Ovary (tissue), 3 donors: ENCODE measurements around the gene KIF5A.

Experiments
- EP300 ChIP-seq: sonication (generic); formaldehyde crosslinking; IDR thresholded peaks from one replicate; pipeline ENCODE4 v1.6.1; 2017; ENCODE audit warnings: antibody characterized with exemption
- POLR2A ChIP-seq: fragments of 450-650 bp; IDR thresholded peaks from one replicate; pipeline ENCODE4 v1.6.1; 2017; ENCODE audit warnings: antibody characterized with exemption, mild to moderate bottlenecking, moderate library complexity
- TF ChIP-seq, protein P1 (sequence below), 3 donors: fragments of 450-650 bp in 2 of 3; fragments of 200-600 bp in 1 of 3; IDR thresholded peaks; one replicate each; pipeline versions ENCODE4 v1.5.1 to v1.8.0; 2016 to 2022; ENCODE audit warnings: antibody characterized with exemption in 3 of 3, mild to moderate bottlenecking in 1 of 3
- donor health status: DM: no; HTN: no; CAD: no.

DNA sequence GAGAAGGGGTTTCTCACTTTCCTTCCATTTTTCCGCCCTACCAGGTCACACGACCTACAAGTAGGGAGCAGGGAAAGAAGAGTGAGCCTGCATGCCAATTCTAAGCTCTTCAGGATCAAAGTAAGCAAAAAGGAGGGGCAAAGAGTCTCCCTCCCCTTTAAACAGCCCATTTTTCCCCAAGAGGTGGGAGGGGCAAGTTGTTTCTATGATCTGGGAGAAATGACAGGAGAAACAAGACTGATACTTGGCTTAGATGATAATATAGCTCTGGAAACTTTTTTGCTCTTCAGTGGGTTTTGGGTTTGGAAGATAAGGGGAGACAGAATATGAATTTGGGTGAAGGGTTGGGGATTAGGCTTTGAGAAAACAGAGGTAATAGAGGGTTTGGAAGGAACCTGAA, 56.6 kb downstream of the KIF5A start:
- TF ChIP-seq, protein P1, sequence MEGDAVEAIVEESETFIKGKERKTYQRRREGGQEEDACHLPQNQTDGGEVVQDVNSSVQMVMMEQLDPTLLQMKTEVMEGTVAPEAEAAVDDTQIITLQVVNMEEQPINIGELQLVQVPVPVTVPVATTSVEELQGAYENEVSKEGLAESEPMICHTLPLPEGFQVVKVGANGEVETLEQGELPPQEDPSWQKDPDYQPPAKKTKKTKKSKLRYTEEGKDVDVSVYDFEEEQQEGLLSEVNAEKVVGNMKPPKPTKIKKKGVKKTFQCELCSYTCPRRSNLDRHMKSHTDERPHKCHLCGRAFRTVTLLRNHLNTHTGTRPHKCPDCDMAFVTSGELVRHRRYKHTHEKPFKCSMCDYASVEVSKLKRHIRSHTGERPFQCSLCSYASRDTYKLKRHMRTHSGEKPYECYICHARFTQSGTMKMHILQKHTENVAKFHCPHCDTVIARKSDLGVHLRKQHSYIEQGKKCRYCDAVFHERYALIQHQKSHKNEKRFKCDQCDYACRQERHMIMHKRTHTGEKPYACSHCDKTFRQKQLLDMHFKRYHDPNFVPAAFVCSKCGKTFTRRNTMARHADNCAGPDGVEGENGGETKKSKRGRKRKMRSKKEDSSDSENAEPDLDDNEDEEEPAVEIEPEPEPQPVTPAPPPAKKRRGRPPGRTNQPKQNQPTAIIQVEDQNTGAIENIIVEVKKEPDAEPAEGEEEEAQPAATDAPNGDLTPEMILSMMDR (IDR thresholded peaks at IDR 0.05): no peak
- TF ChIP-seq POLR2A: no peak
- TF ChIP-seq EP300: no peak
